Measurements from ENCODE around the gene NCOA7.

DNA sequence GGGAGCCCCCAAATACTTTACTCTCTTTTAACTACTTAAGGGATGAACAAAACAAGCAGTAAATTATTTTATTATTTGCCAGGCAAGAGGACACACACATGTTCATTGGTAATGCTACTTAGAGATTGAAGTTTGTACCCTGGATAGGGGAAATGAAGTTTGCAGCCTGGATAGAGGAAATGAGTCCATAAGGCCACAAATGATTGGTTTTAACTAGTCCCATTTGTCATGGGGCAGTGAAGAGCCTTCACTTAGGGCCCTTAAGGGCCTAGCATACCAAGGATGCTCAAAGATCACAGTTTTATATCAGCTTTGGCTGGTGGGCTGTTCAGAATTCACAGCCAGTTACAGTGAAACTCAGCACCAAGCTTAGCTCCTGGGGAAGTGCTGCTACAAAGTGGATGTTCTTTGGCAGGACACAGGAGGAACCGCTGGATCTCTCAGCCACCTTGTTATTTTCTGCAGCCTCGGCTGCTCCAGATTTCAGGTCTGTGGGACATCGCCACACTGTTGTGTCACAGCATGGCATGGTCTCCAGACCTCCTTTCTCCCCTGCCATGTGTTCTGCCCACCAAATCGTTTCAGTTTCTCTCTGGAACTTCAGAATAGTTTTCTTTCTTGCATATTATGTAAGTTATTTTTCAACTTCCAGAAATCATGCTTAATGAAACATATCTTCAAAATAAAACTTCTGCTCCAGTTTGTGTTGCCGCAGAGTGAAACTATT is 41.8 kb downstream of the NCOA7 start:
- no peak for TF ChIP-seq FOXP2 (optimal IDR thresholded peaks at IDR 0.05; ENCODE audit: control extremely low read depth, extremely low read length, insufficient read depth)
- no peak for TF ChIP-seq POLR2AphosphoS5 (IDR thresholded peaks at IDR 0.05; ENCODE audit: borderline replicate concordance, low read depth, low read length)
- no peak for TF ChIP-seq EZH2 (IDR thresholded peaks at IDR 0.05)

Measured in SK-N-MC (cell line).